Measurements from ENCODE around the gene ZDHHC5.

Gene ZDHHC5, protein sequence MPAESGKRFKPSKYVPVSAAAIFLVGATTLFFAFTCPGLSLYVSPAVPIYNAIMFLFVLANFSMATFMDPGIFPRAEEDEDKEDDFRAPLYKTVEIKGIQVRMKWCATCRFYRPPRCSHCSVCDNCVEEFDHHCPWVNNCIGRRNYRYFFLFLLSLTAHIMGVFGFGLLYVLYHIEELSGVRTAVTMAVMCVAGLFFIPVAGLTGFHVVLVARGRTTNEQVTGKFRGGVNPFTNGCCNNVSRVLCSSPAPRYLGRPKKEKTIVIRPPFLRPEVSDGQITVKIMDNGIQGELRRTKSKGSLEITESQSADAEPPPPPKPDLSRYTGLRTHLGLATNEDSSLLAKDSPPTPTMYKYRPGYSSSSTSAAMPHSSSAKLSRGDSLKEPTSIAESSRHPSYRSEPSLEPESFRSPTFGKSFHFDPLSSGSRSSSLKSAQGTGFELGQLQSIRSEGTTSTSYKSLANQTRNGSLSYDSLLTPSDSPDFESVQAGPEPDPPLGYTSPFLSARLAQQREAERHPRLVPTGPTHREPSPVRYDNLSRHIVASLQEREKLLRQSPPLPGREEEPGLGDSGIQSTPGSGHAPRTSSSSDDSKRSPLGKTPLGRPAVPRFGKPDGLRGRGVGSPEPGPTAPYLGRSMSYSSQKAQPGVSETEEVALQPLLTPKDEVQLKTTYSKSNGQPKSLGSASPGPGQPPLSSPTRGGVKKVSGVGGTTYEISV

DNA sequence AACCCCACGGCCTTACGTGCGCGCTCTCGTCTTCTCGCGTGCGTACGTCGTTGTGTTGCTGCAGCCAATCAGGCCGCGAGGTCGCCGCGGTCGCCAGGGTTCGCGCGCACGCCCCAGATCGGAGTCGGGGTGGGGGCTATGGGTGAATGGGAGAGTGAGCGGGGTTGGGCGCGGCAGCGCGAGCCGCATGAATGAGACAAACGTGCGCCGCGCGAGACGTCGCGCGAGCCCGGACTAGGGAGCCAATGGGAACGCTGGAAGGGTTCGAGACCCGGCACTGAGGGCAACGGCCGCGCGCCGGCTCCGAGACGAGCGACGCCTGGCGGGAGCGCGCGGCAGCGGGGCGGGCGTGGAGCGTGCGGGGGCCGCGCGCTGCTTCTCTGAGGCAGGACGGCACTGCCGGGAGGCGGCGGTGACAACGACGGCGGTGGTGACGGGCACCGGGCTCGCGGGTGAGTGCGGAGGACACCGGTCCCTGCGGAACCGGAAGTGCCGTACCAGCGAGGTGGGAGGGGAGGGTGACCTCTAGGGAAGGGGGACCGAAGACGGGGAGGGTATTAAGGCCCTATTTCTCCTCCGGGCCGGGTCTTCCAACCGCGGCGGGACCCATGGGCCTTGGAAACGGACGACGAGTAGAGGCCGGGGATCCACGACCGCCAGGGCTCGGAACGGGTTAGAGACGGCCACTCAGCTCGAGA lies at the start of gene ZDHHC5:
Gene ZDHHC5, plus strand, starts transcription at position 379 of the 698 bp plus-strand sequence. CDS start 4,977 bp downstream, outside the sequence.
- peak; percentile 93 for TF ChIP-seq POLR2A (IDR thresholded peaks at IDR 0.05; ENCODE audit: low read length)
- TF ChIP-seq GATA1 (IDR thresholded peaks at IDR 0.05; ENCODE audit: low read depth, low read length) = no peak
- peak; percentile 100 for DNase-seq

DNA sequence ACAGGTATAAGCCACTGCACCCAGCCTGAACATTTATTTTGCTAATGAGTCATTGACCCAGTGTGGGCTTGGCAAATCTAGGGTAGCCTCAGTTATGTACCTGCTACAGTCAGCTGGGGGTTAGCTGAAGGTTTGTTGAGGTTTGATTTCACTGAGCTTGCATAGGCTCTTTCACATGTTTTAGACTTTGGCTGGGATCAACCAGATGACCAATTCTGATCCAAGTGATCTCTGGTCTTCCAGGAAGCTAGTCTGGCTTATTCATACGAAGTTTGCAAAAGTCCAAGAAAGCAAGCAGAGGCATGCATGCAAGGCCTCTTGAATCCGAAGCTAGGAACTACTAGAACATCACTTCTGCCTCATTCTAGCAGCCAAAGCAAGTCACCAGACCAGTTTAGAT lies 49.5 kb upstream of the ZDHHC5 start:
- TF ChIP-seq GATA1 (IDR thresholded peaks at IDR 0.05; ENCODE audit: low read depth, low read length) (no peak), POLR2A (IDR thresholded peaks at IDR 0.05; ENCODE audit: low read length) (no peak)
- DNase-seq = no peak

DNA sequence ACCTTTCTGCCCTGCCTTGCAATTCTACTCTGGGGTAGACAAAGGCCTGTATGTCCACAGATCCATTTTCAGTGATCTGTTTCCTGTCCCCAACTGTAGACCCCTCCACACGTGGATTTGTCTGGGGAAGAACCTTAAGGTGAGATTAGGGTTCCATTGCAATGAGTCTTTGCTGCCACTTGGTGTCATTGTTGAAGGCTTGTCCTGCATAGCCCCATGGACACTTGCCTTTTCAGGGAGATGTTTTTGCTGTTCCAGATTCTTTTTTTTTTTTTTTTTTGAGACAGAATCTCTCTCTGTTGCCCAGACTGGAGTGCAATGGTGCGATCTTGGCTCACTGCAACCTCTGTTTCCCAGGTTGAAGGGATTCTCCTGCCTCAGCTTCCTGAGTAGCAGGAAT lies 48.6 kb upstream of the ZDHHC5 start:
- DNase-seq = peak; percentile 33 to 40
- TF ChIP-seq GATA1 (IDR thresholded peaks at IDR 0.05; ENCODE audit: low read depth, low read length) (no peak), POLR2A (IDR thresholded peaks at IDR 0.05; ENCODE audit: low read length) (no peak)

DNA sequence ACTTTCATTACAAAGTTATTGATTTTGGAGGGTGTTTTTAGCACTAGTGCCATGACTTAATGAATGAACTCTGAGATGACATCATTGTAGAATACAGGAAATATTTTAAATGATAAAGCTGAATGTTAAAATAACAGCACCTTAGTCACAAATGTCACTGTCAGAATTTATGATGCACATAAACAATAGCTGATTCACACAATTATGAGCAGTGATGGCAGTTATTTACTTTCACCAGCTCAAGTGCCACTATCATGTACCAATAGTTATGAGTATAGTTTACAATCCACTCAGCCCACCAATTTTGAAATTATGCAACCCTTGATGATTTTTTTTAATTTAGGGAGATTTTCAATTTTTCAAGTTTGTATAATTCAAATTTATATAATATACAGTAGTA lies 47.4 kb upstream of the ZDHHC5 start:
- no peak for DNase-seq
- TF ChIP-seq GATA1 (IDR thresholded peaks at IDR 0.05; ENCODE audit: low read depth, low read length) = no peak
- TF ChIP-seq POLR2A (IDR thresholded peaks at IDR 0.05; ENCODE audit: low read length) = no peak

DNA sequence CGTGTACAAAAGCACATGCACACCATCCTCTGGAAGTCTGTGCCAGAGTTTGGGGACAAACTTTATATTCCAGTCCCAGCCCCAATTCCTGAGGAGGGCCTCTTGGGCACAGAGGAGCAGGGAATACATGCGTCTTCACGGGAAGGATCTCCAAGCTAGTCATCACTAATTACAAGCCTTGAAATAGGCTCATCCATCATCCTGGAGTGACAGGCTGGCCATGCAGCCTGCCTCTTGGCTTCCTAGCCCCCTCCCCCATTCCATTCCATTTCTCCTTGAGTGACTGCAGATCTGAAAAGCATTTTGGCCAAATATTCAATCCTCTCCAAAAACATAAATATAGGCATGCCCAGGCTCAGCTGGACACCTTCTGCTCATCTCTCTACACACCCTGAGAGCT lies 45.7 kb upstream of the ZDHHC5 start:
- no peak for TF ChIP-seq POLR2A (IDR thresholded peaks at IDR 0.05; ENCODE audit: low read length)
- no peak for TF ChIP-seq GATA1 (IDR thresholded peaks at IDR 0.05; ENCODE audit: low read depth, low read length)
- no peak for DNase-seq

DNA sequence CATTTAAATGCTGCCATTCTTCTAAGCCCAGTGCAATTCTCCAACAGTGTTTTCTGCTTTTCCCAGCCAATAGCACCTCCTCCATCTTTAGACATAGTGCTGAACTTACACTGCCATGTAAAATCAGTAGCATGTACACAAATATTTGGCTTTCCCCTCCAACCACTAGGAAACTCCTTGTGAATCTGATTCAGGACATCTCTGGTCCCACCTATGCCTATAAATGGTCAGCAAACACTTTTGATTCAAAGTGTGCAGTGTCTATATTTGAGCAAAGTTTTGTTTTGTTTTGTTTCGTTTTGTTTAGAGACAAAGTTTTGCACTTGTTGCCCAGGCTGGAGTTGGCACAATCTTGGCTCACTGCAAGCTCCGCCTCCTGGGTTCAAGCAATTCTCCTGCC lies 43.0 kb upstream of the ZDHHC5 start:
- TF ChIP-seq GATA1 (IDR thresholded peaks at IDR 0.05; ENCODE audit: low read depth, low read length) = no peak
- TF ChIP-seq POLR2A (IDR thresholded peaks at IDR 0.05; ENCODE audit: low read length) = no peak
- no peak for DNase-seq

DNA sequence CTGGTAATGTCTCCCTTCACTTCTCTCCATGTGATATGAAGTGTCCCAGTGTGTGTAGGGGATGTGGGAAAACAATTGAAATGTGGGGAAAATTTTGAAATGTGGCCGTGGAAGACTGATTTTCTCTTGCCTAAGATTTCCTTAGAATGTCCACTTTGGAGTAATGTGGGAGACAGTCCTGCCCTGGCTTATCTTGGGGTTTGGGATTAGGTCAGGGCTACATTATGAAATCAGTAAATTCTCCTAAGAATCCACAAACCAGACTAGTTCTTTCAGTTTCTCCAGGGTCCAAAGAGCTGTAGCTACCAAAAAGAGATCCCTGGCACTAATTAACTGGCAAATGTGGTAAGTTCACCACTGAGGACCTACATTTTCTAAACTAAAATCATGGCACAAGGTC lies 41.0 kb upstream of the ZDHHC5 start:
- TF ChIP-seq GATA1 (IDR thresholded peaks at IDR 0.05; ENCODE audit: low read depth, low read length) = no peak
- TF ChIP-seq POLR2A (IDR thresholded peaks at IDR 0.05; ENCODE audit: low read length) = no peak
- no peak for DNase-seq

DNA sequence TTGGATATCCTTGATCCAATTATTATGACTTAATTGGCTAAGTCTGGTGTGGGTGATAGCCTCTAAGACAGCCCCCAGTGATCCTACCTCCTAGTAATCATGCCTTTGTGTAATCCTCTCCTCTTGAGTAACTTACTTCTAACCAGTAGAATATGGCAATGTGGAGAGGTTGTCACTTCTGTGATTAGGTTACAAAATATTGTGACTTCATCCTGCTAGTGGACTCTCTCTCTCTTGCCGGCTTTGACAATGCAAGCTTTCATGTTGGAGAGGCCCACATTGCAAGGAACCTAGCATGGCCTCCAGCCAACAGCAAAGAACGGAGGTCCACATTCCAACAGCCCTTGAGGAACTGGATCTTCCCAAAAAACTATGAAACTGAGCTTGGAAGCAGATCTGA lies 37.7 kb upstream of the ZDHHC5 start:
- DNase-seq = no peak

DNA sequence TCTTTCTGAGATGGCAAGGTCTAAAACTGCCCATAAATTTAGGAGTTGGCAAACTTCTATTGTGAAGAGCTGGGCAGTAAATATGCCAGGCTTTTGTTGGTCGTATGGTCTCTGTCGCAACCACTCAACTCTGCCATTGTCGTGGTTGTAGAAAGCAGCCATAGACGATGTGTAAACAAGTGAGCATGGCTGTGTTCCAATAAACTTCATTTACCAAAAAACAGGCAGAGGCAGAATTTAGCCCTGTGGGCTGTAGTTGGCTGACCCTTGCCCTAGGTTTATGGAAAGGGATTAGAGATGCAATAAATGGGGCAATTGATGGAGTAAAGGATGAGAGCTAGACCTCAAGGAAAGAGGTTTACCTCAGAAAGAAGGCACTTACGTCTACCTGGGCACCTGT lies 35.8 kb upstream of the ZDHHC5 start:
- DNase-seq = no peak
- no peak for TF ChIP-seq POLR2A (IDR thresholded peaks at IDR 0.05; ENCODE audit: low read length)
- TF ChIP-seq GATA1 (IDR thresholded peaks at IDR 0.05; ENCODE audit: low read depth, low read length) = no peak

More for the DNA sequence above, 37.7 kb upstream of the ZDHHC5 start:
- no peak for TF ChIP-seq GATA1 (IDR thresholded peaks at IDR 0.05; ENCODE audit: low read depth, low read length)
- TF ChIP-seq POLR2A (IDR thresholded peaks at IDR 0.05; ENCODE audit: low read length) = no peak

DNA sequence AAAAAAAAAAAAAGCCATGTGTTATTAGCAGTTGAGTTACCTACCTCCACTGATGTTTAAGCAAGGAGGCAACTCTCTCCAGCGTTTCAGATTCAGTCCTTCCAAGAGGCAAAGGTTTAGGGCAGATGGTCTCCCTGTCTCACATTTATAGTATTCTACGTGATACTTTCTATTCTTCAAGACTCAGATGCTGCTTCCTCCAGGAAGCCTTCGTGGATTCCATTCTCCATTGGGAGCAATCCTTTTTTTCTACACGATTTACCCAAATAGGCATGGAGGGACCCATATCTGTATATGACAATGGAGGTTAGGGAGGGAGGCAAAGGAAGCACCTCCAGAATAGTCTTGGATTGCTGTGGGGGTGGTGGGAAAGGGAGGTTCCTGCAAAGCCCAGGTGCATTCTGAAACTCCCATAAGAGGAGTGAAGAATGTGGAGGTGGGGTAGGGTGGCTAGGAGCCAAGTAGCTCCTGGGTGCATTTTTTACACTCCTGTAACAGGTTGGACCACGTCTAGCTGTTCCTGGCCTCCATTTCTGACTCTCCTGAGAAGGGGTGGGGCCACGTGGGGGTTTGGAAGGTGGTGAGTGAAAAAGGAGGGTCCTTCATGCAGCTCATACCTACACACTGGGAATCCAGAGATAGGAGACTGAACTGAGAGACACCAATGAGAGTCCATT lies 34.4 kb upstream of the ZDHHC5 start:
- DNase-seq = no peak
- TF ChIP-seq POLR2A (IDR thresholded peaks at IDR 0.05; ENCODE audit: low read length) = no peak
- TF ChIP-seq GATA1 (IDR thresholded peaks at IDR 0.05; ENCODE audit: low read depth, low read length) = no peak

DNA sequence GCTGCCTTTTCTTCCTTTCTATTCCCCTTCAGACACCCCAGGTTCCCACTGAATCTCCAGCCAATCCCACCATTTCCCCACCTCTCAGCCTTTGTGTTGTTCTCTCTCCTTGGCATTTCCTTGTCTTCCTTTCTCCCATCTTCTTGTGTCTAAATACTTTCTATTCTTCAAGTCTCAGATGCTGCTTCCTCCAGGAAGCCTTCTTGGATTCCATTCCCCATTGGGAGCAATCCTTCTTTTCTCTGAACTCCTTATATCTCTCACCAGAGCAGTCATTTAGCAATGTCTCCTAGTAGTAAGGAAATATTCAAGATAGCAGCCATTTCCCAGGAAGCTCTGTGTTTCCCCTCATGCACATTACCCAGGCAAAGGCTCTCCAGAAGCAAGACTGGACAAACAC lies 33.6 kb upstream of the ZDHHC5 start:
- no peak for TF ChIP-seq POLR2A (IDR thresholded peaks at IDR 0.05; ENCODE audit: low read length)
- no peak for DNase-seq

DNA sequence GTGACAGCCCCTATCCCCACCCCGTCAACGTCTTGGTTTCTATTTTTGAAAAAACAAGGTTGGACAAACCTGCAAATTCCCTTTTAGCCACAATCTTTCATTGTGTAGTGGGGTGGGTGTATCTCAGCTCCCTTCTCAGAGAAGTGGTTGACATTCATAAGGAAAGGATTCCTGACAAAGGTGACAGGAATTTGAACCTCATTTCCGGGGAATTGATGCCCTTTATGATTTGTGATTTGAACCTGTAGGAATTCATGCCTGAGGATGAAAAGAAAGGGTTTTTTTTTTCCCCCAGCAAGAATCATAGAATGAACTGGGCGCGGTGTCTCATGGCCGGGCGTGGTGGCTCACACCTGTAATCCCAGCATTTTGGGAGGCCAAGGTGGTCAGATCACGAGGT lies 32.7 kb upstream of the ZDHHC5 start:
- no peak for TF ChIP-seq POLR2A (IDR thresholded peaks at IDR 0.05; ENCODE audit: low read length)
- no peak for TF ChIP-seq GATA1 (IDR thresholded peaks at IDR 0.05; ENCODE audit: low read depth, low read length)
- DNase-seq = no peak

DNA sequence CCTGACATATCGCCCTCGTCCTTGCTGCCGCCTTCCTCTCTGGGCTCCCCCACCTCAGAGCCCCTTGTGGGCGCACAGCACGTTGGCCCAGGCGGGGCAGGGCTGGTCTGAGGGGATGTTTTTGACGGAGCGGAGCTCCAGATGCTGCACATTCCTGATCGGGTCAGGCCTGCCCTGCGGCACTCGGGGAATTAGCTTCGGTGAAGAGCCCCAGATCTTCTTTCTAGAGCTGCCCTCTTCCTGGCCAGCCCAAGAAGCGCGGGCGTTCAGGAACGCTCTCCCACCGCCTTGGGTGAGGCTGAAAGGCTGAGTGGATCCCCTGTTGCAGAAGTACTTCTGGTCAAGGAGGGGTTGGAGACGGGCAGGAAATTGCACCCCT lies 30.3 kb upstream of the ZDHHC5 start:
- DNase-seq = no peak

More for the DNA sequence above, 30.3 kb upstream of the ZDHHC5 start:
- TF ChIP-seq GATA1 (IDR thresholded peaks at IDR 0.05; ENCODE audit: low read depth, low read length) (no peak), POLR2A (IDR thresholded peaks at IDR 0.05; ENCODE audit: low read length) (no peak)

All from erythroblast (primary cell).